WTC11 (cell line): ENCODE data around the gene TNIP2. TPM values are rescaled to one million over a fixed set of nuclear protein-coding genes. Genes with fewer than 3 reads are reported as not detected.

ENCODE experiments used
- ATAC-seq: fragments of 200-7000 bp; cut with Tn5 transposase; 2 replicates; pipeline ENCODE4 v1.10.0; 2021; ENCODE audit warnings: mild to moderate bottlenecking, moderate library complexity
- CTCF ChIA-PET: fragments of 300-600 bp; sonication (Branson Sonifier 250); formaldehyde crosslinking; loops from one replicate; lab custom pipeline; 2021; ENCODE audit warnings: antibody characterized with exemption; lab: Charles Lee
- POLR2A ChIA-PET: fragments of 350-600 bp; sonication (Branson Sonifier 250); formaldehyde crosslinking; loops from one replicate; lab custom pipeline; 2021; ENCODE audit warnings: antibody characterized with exemption; lab: Charles Lee
- DNase-seq: peaks from one replicate; pipeline ENCODE4 v3.0.0; 2021; ENCODE audit warnings: low spot score
- H3K27ac Mint-ChIP-seq: 2 replicates; pipeline ENCODE4 v1.8.0; 2021; ENCODE audit warnings: mixed read lengths
- H3K27me3 Mint-ChIP-seq: 2 replicates; pipeline ENCODE4 v1.8.0; 2021; ENCODE audit warnings: low read depth, mild to moderate bottlenecking, moderate library complexity, mixed read lengths
- H3K36me3 Mint-ChIP-seq: 2 replicates; pipeline ENCODE4 v1.8.0; 2021; ENCODE audit warnings: mixed read lengths
- H3K4me1 Mint-ChIP-seq: 2 replicates; pipeline ENCODE4 v1.8.0; 2022; ENCODE audit warnings: mixed read lengths
- H3K4me3 Mint-ChIP-seq: 2 replicates; pipeline ENCODE4 v1.8.0; 2021; ENCODE audit warnings: mild to moderate bottlenecking, moderate library complexity, mixed read lengths
- H3K9me3 Mint-ChIP-seq: 2 replicates; pipeline ENCODE4 v1.8.0; 2021; ENCODE audit warnings: mixed read lengths
- ATF1 ChIP-seq: sonication (generic); formaldehyde crosslinking; IDR thresholded peaks from 2 replicates; pipeline ENCODE4 v1.8.1; 2023; ENCODE audit warnings: mild to moderate bottlenecking, moderate library complexity, missing genetic modification reagents
- ETV6 ChIP-seq: sonication (generic); formaldehyde crosslinking; IDR thresholded peaks from 2 replicates; pipeline ENCODE4 v1.8.1; 2022; ENCODE audit warnings: mild to moderate bottlenecking, missing genetic modification reagents
- GABPB1 ChIP-seq: sonication (generic); formaldehyde crosslinking; IDR thresholded peaks from 2 replicates; pipeline ENCODE4 v1.8.1; 2023; ENCODE audit warnings: mild to moderate bottlenecking, missing genetic modification reagents
- GTF2I ChIP-seq: fragments of 250-450 bp; sonication (Bioruptor Pico); conservative IDR thresholded peaks from 2 replicates; pipeline ENCODE4 v1.4.0; 2021; ENCODE audit warnings: mild to moderate bottlenecking
- HMGA2 ChIP-seq: fragments of 250-450 bp; sonication (Bioruptor Pico); IDR thresholded peaks from 2 replicates; pipeline ENCODE4 v1.4.0; 2021; ENCODE audit warnings: mild to moderate bottlenecking, moderate library complexity
- JAZF1 ChIP-seq: fragments of 250-450 bp; sonication (Bioruptor Pico); IDR thresholded peaks from 2 replicates; pipeline ENCODE4 v1.9.0; 2021; ENCODE audit warnings: moderate library complexity, mild to moderate bottlenecking, inconsistent platforms
- KAT7 ChIP-seq: sonication (generic); formaldehyde crosslinking; IDR thresholded peaks from 2 replicates; pipeline ENCODE4 v1.8.1; 2023; ENCODE audit warnings: missing genetic modification reagents, mild to moderate bottlenecking, borderline replicate concordance
- NR2C2 ChIP-seq: sonication (generic); formaldehyde crosslinking; IDR thresholded peaks from 2 replicates; pipeline ENCODE4 v1.8.0; 2022; ENCODE audit warnings: mild to moderate bottlenecking, missing genetic modification reagents
- RORB ChIP-seq: fragments of 250-450 bp; sonication (Bioruptor Pico); IDR thresholded peaks from 2 replicates; pipeline ENCODE4 v1.9.0; 2021; ENCODE audit warnings: mild to moderate bottlenecking
- ZNF263 ChIP-seq: sonication (generic); formaldehyde crosslinking; IDR thresholded peaks from 2 replicates; pipeline ENCODE4 v1.8.1; 2022; ENCODE audit warnings: low read depth, mild to moderate bottlenecking, moderate library complexity, missing genetic modification reagents
- ZNF416 ChIP-seq: fragments of 250-450 bp; sonication (Bioruptor Pico); IDR thresholded peaks from 2 replicates; pipeline ENCODE4 v1.9.0; 2021; ENCODE audit warnings: mild to moderate bottlenecking, inconsistent platforms
- total RNA-seq: library from RNA; stranded (reverse); gene quantifications from 3 replicates; pipeline ENCODE4 v1.2.3, GENCODE V29; 2021
- TF ChIP-seq, protein P1 (sequence below): fragments of 250-450 bp; sonication (Bioruptor Pico); IDR thresholded peaks from 2 replicates; pipeline ENCODE4 v1.9.0; 2021; ENCODE audit warnings: mild to moderate bottlenecking
- TF ChIP-seq, protein P2 (sequence below): sonication (generic); formaldehyde crosslinking; IDR thresholded peaks from 2 replicates; pipeline ENCODE4 v1.8.0; 2023; ENCODE audit warnings: missing genetic modification reagents, mild to moderate bottlenecking, borderline replicate concordance
- TF ChIP-seq, protein P3 (sequence below): fragments of 250-450 bp; sonication (Bioruptor Pico); IDR thresholded peaks from 2 replicates; pipeline ENCODE4 v1.9.0; 2021; ENCODE audit warnings: mild to moderate bottlenecking
- TF ChIP-seq, protein P4 (sequence below): sonication (generic); formaldehyde crosslinking; IDR thresholded peaks from 2 replicates; pipeline ENCODE4 v1.8.0; 2022; ENCODE audit warnings: mild to moderate bottlenecking, missing genetic modification reagents
- TF ChIP-seq, protein P5 (sequence below): fragments of 200-600 bp; IDR thresholded peaks from 2 replicates; pipeline ENCODE4 v1.8.0; 2022; ENCODE audit warnings: antibody characterized with exemption
- TF ChIP-seq, protein P6 (sequence below): sonication (generic); formaldehyde crosslinking; IDR thresholded peaks from 2 replicates; pipeline ENCODE4 v1.8.1; 2023; ENCODE audit warnings: mild to moderate bottlenecking, moderate library complexity, missing genetic modification reagents
- TF ChIP-seq, protein P7 (sequence below): sonication (generic); formaldehyde crosslinking; IDR thresholded peaks from 2 replicates; pipeline ENCODE4 v1.8.1; 2022; ENCODE audit warnings: low read depth, missing genetic modification reagents, borderline replicate concordance
- TF ChIP-seq, protein P8 (sequence below): sonication (generic); formaldehyde crosslinking; IDR thresholded peaks from 2 replicates; pipeline ENCODE4 v1.8.1; 2022; ENCODE audit warnings: mild to moderate bottlenecking, moderate library complexity, missing genetic modification reagents
- TF ChIP-seq, protein P9 (sequence below): fragments of 250-450 bp; sonication (Bioruptor Pico); IDR thresholded peaks from 2 replicates; pipeline ENCODE4 v1.9.0; 2021; ENCODE audit warnings: mild to moderate bottlenecking, borderline replicate concordance

The TNIP2 gene
- total RNA-seq, 1 experiment from 2014 or later, result 44.4 TPM

DNA sequence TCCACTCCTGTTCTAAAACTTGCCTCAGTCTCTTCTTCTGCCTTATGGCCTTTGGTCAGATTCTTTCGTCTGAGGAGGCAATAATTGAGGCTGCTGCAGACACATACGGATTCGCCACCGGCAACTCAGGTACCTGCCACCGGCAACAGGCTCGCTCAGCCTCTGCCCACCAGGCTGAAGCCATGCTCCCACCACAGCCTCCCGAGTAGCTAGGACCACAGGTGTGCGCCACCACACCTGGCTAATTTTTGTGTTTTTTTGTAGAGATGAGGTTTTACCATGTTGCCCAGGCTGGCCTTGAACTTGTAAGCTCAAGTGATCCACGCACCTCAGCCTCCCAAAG, 26.6 kb downstream of the TNIP2 start:
- ChIA-PET POLR2A (no interaction called here), CTCF (no interaction called here)
- no peak overlapping the region for H3K27ac Mint-ChIP-seq
- H3K4me3 Mint-ChIP-seq, result no peak overlapping the region
- no peaks in the 10 kb centered on the region for H3K4me1 Mint-ChIP-seq
- ATAC-seq (no peak), DNase-seq (no peak)
- H3K36me3 Mint-ChIP-seq, result peaks cover 25% of the 10 kb centered on the region
- no peak for TF ChIP-seq ZNF416 (CRISPR knock-in tag)
- TF ChIP-seq, protein P1, sequence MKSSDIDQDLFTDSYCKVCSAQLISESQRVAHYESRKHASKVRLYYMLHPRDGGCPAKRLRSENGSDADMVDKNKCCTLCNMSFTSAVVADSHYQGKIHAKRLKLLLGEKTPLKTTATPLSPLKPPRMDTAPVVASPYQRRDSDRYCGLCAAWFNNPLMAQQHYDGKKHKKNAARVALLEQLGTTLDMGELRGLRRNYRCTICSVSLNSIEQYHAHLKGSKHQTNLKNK, result no peak
- TF ChIP-seq, protein P2, sequence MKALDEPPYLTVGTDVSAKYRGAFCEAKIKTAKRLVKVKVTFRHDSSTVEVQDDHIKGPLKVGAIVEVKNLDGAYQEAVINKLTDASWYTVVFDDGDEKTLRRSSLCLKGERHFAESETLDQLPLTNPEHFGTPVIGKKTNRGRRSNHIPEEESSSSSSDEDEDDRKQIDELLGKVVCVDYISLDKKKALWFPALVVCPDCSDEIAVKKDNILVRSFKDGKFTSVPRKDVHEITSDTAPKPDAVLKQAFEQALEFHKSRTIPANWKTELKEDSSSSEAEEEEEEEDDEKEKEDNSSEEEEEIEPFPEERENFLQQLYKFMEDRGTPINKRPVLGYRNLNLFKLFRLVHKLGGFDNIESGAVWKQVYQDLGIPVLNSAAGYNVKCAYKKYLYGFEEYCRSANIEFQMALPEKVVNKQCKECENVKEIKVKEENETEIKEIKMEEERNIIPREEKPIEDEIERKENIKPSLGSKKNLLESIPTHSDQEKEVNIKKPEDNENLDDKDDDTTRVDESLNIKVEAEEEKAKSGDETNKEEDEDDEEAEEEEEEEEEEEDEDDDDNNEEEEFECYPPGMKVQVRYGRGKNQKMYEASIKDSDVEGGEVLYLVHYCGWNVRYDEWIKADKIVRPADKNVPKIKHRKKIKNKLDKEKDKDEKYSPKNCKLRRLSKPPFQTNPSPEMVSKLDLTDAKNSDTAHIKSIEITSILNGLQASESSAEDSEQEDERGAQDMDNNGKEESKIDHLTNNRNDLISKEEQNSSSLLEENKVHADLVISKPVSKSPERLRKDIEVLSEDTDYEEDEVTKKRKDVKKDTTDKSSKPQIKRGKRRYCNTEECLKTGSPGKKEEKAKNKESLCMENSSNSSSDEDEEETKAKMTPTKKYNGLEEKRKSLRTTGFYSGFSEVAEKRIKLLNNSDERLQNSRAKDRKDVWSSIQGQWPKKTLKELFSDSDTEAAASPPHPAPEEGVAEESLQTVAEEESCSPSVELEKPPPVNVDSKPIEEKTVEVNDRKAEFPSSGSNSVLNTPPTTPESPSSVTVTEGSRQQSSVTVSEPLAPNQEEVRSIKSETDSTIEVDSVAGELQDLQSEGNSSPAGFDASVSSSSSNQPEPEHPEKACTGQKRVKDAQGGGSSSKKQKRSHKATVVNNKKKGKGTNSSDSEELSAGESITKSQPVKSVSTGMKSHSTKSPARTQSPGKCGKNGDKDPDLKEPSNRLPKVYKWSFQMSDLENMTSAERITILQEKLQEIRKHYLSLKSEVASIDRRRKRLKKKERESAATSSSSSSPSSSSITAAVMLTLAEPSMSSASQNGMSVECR (CRISPR knock-in tag), result no peak
- TF ChIP-seq, protein P3, sequence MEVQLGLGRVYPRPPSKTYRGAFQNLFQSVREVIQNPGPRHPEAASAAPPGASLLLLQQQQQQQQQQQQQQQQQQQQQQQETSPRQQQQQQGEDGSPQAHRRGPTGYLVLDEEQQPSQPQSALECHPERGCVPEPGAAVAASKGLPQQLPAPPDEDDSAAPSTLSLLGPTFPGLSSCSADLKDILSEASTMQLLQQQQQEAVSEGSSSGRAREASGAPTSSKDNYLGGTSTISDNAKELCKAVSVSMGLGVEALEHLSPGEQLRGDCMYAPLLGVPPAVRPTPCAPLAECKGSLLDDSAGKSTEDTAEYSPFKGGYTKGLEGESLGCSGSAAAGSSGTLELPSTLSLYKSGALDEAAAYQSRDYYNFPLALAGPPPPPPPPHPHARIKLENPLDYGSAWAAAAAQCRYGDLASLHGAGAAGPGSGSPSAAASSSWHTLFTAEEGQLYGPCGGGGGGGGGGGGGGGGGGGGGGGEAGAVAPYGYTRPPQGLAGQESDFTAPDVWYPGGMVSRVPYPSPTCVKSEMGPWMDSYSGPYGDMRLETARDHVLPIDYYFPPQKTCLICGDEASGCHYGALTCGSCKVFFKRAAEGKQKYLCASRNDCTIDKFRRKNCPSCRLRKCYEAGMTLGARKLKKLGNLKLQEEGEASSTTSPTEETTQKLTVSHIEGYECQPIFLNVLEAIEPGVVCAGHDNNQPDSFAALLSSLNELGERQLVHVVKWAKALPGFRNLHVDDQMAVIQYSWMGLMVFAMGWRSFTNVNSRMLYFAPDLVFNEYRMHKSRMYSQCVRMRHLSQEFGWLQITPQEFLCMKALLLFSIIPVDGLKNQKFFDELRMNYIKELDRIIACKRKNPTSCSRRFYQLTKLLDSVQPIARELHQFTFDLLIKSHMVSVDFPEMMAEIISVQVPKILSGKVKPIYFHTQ (CRISPR knock-in tag), result no peak
- TF ChIP-seq NR2C2, result no peak
- TF ChIP-seq JAZF1 (CRISPR knock-in tag), result no peak
- TF ChIP-seq ZNF263 (CRISPR knock-in tag), result no peak
- TF ChIP-seq, protein P4, sequence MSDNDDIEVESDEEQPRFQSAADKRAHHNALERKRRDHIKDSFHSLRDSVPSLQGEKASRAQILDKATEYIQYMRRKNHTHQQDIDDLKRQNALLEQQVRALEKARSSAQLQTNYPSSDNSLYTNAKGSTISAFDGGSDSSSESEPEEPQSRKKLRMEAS (CRISPR knock-in tag), result no peak
- no peak for TF ChIP-seq ETV6
- TF ChIP-seq HMGA2 (CRISPR knock-in tag), result no peak
- TF ChIP-seq, protein P5, sequence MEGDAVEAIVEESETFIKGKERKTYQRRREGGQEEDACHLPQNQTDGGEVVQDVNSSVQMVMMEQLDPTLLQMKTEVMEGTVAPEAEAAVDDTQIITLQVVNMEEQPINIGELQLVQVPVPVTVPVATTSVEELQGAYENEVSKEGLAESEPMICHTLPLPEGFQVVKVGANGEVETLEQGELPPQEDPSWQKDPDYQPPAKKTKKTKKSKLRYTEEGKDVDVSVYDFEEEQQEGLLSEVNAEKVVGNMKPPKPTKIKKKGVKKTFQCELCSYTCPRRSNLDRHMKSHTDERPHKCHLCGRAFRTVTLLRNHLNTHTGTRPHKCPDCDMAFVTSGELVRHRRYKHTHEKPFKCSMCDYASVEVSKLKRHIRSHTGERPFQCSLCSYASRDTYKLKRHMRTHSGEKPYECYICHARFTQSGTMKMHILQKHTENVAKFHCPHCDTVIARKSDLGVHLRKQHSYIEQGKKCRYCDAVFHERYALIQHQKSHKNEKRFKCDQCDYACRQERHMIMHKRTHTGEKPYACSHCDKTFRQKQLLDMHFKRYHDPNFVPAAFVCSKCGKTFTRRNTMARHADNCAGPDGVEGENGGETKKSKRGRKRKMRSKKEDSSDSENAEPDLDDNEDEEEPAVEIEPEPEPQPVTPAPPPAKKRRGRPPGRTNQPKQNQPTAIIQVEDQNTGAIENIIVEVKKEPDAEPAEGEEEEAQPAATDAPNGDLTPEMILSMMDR, result no peak
- TF ChIP-seq, protein P6, sequence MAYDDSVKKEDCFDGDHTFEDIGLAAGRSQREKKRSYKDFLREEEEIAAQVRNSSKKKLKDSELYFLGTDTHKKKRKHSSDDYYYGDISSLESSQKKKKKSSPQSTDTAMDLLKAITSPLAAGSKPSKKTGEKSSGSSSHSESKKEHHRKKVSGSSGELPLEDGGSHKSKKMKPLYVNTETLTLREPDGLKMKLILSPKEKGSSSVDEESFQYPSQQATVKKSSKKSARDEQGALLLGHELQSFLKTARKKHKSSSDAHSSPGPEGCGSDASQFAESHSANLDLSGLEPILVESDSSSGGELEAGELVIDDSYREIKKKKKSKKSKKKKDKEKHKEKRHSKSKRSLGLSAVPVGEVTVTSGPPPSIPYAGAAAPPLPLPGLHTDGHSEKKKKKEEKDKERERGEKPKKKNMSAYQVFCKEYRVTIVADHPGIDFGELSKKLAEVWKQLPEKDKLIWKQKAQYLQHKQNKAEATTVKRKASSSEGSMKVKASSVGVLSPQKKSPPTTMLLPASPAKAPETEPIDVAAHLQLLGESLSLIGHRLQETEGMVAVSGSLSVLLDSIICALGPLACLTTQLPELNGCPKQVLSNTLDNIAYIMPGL (CRISPR knock-in tag), result no peak
- TF ChIP-seq KAT7 (CRISPR knock-in tag), result no peak
- TF ChIP-seq RORB, result no peak
- TF ChIP-seq, protein P7, sequence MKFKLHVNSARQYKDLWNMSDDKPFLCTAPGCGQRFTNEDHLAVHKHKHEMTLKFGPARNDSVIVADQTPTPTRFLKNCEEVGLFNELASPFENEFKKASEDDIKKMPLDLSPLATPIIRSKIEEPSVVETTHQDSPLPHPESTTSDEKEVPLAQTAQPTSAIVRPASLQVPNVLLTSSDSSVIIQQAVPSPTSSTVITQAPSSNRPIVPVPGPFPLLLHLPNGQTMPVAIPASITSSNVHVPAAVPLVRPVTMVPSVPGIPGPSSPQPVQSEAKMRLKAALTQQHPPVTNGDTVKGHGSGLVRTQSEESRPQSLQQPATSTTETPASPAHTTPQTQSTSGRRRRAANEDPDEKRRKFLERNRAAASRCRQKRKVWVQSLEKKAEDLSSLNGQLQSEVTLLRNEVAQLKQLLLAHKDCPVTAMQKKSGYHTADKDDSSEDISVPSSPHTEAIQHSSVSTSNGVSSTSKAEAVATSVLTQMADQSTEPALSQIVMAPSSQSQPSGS (CRISPR knock-in tag), result no peak
- TF ChIP-seq, protein P8, sequence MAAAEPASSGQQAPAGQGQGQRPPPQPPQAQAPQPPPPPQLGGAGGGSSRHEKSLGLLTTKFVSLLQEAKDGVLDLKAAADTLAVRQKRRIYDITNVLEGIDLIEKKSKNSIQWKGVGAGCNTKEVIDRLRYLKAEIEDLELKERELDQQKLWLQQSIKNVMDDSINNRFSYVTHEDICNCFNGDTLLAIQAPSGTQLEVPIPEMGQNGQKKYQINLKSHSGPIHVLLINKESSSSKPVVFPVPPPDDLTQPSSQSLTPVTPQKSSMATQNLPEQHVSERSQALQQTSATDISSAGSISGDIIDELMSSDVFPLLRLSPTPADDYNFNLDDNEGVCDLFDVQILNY, result no peak
- TF ChIP-seq GTF2I (CRISPR knock-in tag), result no peak
- TF ChIP-seq ATF1 (CRISPR knock-in tag), result no peak
- TF ChIP-seq, protein P9, sequence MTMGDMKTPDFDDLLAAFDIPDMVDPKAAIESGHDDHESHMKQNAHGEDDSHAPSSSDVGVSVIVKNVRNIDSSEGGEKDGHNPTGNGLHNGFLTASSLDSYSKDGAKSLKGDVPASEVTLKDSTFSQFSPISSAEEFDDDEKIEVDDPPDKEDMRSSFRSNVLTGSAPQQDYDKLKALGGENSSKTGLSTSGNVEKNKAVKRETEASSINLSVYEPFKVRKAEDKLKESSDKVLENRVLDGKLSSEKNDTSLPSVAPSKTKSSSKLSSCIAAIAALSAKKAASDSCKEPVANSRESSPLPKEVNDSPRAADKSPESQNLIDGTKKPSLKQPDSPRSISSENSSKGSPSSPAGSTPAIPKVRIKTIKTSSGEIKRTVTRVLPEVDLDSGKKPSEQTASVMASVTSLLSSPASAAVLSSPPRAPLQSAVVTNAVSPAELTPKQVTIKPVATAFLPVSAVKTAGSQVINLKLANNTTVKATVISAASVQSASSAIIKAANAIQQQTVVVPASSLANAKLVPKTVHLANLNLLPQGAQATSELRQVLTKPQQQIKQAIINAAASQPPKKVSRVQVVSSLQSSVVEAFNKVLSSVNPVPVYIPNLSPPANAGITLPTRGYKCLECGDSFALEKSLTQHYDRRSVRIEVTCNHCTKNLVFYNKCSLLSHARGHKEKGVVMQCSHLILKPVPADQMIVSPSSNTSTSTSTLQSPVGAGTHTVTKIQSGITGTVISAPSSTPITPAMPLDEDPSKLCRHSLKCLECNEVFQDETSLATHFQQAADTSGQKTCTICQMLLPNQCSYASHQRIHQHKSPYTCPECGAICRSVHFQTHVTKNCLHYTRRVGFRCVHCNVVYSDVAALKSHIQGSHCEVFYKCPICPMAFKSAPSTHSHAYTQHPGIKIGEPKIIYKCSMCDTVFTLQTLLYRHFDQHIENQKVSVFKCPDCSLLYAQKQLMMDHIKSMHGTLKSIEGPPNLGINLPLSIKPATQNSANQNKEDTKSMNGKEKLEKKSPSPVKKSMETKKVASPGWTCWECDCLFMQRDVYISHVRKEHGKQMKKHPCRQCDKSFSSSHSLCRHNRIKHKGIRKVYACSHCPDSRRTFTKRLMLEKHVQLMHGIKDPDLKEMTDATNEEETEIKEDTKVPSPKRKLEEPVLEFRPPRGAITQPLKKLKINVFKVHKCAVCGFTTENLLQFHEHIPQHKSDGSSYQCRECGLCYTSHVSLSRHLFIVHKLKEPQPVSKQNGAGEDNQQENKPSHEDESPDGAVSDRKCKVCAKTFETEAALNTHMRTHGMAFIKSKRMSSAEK, result no peak
- TF ChIP-seq GABPB1 (CRISPR knock-in tag), result no peak
- no peaks in the 10 kb centered on the region for H3K9me3 Mint-ChIP-seq
- H3K27me3 Mint-ChIP-seq, result no peaks in the 10 kb centered on the region
